IPS DF 4.7 (cell line): ENCODE results near the gene ZKSCAN1.
"Not testable (repeated sequence)": the region's sequence is repeated elsewhere in the genome, so short reads cannot be mapped to it uniquely, and the experiment has no call there.

Experiments used
- DNase-seq: peaks from one replicate; pipeline ENCODE4 v3.0.0-alpha.2; 2013; ENCODE audit warnings: low spot score; ENCODE audit errors: extremely low read depth

ZKSCAN1 gene

GRCh38 chr7:100000239-100000638 is 15.2 kb upstream of the ZKSCAN1 start:
- no peak for DNase-seq

- no peak for DNase-seq
Measured at GRCh38 chr7:100003711-100004661, 11.4 kb upstream of the ZKSCAN1 start.

- no peak for DNase-seq
Measured at GRCh38 chr7:100007887-100008286, 7.5 kb upstream of the ZKSCAN1 start.

GRCh38 chr7:100008525-100008924 is 6.9 kb upstream of the ZKSCAN1 start:
- no peak for DNase-seq

- DNase-seq = not testable (repeated sequence)
Measured at GRCh38 chr7:100009952-100010351, 5.4 kb upstream of the ZKSCAN1 start.

- DNase-seq = no peak
Measured at GRCh38 chr7:100010901-100011300, 4.5 kb upstream of the ZKSCAN1 start.

- no peak for DNase-seq
Measured at GRCh38 chr7:100011516-100011915, 3.9 kb upstream of the ZKSCAN1 start.

- not testable (repeated sequence) for DNase-seq
Measured at GRCh38 chr7:100012385-100013327, 2.7 kb upstream of the ZKSCAN1 start.

GRCh38 chr7:100013328-100013676 is 2.1 kb upstream of the ZKSCAN1 start:
- no peak for DNase-seq

GRCh38 chr7:100016215-100016901 is 962 bp downstream of the ZKSCAN1 start:
- no peak for DNase-seq

GRCh38 chr7:100017300-100017699 is 1.9 kb downstream of the ZKSCAN1 start:
- DNase-seq = no peak

GRCh38 chr7:100017875-100018274 is 2.5 kb downstream of the ZKSCAN1 start:
- DNase-seq = no peak

GRCh38 chr7:100019908-100020307 is 4.5 kb downstream of the ZKSCAN1 start:
- no peak for DNase-seq

GRCh38 chr7:100021297-100021696 is 5.9 kb downstream of the ZKSCAN1 start:
- no peak for DNase-seq

- DNase-seq = no peak
Measured at GRCh38 chr7:100022621-100023020, 7.2 kb downstream of the ZKSCAN1 start.

- DNase-seq = no peak
Measured at GRCh38 chr7:100023526-100023925, 8.1 kb downstream of the ZKSCAN1 start.

GRCh38 chr7:100024020-100024619 is 8.7 kb downstream of the ZKSCAN1 start:
- no peak for DNase-seq

- DNase-seq = no peak
Measured at GRCh38 chr7:100027197-100027596, 11.8 kb downstream of the ZKSCAN1 start.

GRCh38 chr7:100029596-100029995 is 14.2 kb downstream of the ZKSCAN1 start:
- DNase-seq = no peak

GRCh38 chr7:100033526-100033925 is 18.1 kb downstream of the ZKSCAN1 start:
- no peak for DNase-seq

GRCh38 chr7:100034871-100035510 is 19.6 kb downstream of the ZKSCAN1 start:
- DNase-seq = no peak
